ENCODE data around the gene MRPS9. TPM values are rescaled to one million over a fixed set of nuclear protein-coding genes. Genes with fewer than 3 reads are reported as not detected.
A peak's percentile ranks its signal among the peaks of the same experiment; 100 is the strongest.

Gene MRPS9
- total RNA-seq, 1 donor from 2014 or later = 16.8 TPM

- Mint-ChIP-seq H3K27ac (ENCODE audit: unreplicated experiment) (no peak overlapping the region), H3K4me3 (ENCODE audit: unreplicated experiment) (no peak overlapping the region), H3K4me1 (ENCODE audit: low read depth) (peaks cover 28% of the 10 kb centered on the region), H3K9me3 (ENCODE audit: low read depth) (no peaks in the 10 kb centered on the region), H3K36me3 (ENCODE audit: low read depth) (no peaks in the 10 kb centered on the region), H3K27me3 (ENCODE audit: low read depth) (no peaks in the 10 kb centered on the region)
- no peak for DNase-seq (ENCODE audit: low spot score)
- TF ChIP-seq CTCF (IDR thresholded peaks at IDR 0.05) = no peak
Measured at GRCh38 chr2:105076121-105076520, 38.3 kb downstream of the MRPS9 start.

DNA sequence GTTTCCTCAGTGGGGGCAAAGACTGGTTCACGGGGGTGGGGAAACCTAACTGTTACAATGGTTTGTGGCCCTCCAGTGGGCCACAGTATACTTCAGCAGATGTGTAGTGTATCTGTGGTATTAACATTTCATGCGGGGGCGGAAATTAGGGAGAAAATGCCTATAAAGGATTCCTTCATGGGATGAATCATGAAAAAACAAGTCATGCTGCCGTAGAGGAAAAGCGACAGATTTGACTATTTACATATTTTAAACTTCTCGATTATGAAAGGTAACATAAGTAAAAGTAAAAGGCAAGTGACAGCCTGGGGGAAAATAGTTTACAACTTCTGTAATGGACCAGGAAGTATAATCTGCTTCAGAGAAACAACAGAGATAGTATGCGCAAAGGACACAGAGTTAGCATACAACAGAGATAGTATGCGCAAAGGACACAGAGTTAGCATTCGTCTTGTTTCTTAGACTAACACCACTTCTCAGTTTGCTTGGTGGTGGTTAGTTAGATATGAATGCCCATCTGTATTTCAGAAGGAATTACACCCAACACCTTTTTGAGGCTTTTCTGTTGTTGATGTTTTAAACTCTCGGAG is 41.1 kb downstream of the MRPS9 start:
- Mint-ChIP-seq H3K27me3 (ENCODE audit: low read depth) (no peaks in the 10 kb centered on the region), H3K4me1 (ENCODE audit: low read depth) (peaks cover 37% of the 10 kb centered on the region), H3K27ac (ENCODE audit: unreplicated experiment) (peak overlapping the region; percentile 88), H3K4me3 (ENCODE audit: unreplicated experiment) (peak overlapping the region; percentile 28), H3K9me3 (ENCODE audit: low read depth) (no peaks in the 10 kb centered on the region), H3K36me3 (ENCODE audit: low read depth) (peaks cover 4% of the 10 kb centered on the region)
- TF ChIP-seq CTCF (IDR thresholded peaks at IDR 0.05) = no peak
- no peak for DNase-seq (ENCODE audit: low spot score)

GRCh38 chr2:105080461-105080860 is 42.6 kb downstream of the MRPS9 start:
- H3K9me3 Mint-ChIP-seq (ENCODE audit: low read depth) = no peaks in the 10 kb centered on the region
- H3K36me3 Mint-ChIP-seq (ENCODE audit: low read depth) = peaks cover 4% of the 10 kb centered on the region
- DNase-seq (ENCODE audit: low spot score) = no peak
- H3K4me1 Mint-ChIP-seq (ENCODE audit: low read depth) = peaks cover 37% of the 10 kb centered on the region
- H3K4me3 Mint-ChIP-seq (ENCODE audit: unreplicated experiment) = no peak overlapping the region
- H3K27me3 Mint-ChIP-seq (ENCODE audit: low read depth) = no peaks in the 10 kb centered on the region
- peak overlapping the region; percentile 79 for H3K27ac Mint-ChIP-seq (ENCODE audit: unreplicated experiment)
- no peak for TF ChIP-seq CTCF (IDR thresholded peaks at IDR 0.05)

DNA sequence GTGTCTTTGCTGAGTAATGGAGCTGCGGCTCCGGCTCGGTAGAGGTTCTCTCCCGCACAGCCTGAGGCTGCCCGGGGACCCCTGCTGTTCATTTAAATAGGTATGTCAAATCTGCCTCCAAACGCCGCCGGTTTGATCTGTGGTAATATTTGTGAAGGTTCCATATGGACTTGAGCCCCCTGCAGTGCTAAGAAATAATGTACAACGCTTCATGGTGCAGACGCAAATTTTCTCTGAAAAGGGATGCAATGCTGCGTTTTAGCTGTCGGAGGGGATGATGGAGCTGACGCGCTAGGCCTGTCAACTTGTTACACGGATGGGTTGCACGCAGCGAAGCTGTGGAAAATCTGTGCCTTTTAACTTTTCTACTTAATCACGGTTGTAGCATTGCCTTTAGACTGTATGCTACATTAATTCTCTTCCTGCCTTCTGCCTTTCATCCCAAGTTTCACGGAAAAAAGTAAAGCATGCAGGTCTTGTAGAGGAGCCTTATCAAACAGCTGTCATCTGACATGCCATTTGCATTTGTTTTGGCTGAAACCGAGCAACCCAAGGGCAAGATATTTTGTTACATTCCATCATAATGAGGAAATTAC is 43.2 kb downstream of the MRPS9 start:
- H3K36me3 Mint-ChIP-seq (ENCODE audit: low read depth) = peaks cover 4% of the 10 kb centered on the region
- H3K27me3 Mint-ChIP-seq (ENCODE audit: low read depth) = no peaks in the 10 kb centered on the region
- H3K27ac Mint-ChIP-seq (ENCODE audit: unreplicated experiment) = peak overlapping the region; percentile 79
- TF ChIP-seq CTCF (IDR thresholded peaks at IDR 0.05) = no peak
- H3K9me3 Mint-ChIP-seq (ENCODE audit: low read depth) = no peaks in the 10 kb centered on the region
- H3K4me3 Mint-ChIP-seq (ENCODE audit: unreplicated experiment) = peak overlapping the region; percentile 62
- no peak for DNase-seq (ENCODE audit: low spot score)
- peaks cover 37% of the 10 kb centered on the region for H3K4me1 Mint-ChIP-seq (ENCODE audit: low read depth)

DNA sequence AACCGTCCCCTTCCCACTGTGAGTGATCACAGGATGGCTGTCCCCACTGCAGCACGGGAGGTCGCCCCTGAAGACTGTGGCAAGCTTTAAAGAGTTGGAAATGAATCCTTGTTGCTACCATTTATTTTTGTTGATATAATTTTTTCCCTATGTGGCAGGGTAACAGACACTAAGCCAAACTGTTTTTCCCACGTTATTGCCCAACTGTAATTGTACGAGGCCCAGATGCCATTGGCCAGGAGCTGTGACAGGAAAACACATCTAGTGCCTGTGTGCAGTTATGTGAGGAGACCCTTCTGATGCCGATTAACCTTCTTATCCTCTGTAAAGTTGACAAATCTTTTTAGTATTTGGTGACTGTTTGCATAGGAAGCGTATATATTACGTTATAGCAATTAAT is 44.2 kb downstream of the MRPS9 start:
- no peak for TF ChIP-seq CTCF (IDR thresholded peaks at IDR 0.05)
- H3K27me3 Mint-ChIP-seq (ENCODE audit: low read depth) = no peaks in the 10 kb centered on the region
- DNase-seq (ENCODE audit: low spot score) = no peak
- peaks cover 4% of the 10 kb centered on the region for H3K36me3 Mint-ChIP-seq (ENCODE audit: low read depth)
- H3K4me3 Mint-ChIP-seq (ENCODE audit: unreplicated experiment) = no peak overlapping the region
- no peak overlapping the region for H3K27ac Mint-ChIP-seq (ENCODE audit: unreplicated experiment)
- peaks cover 37% of the 10 kb centered on the region for H3K4me1 Mint-ChIP-seq (ENCODE audit: low read depth)
- H3K9me3 Mint-ChIP-seq (ENCODE audit: low read depth) = no peaks in the 10 kb centered on the region

All from chondrocyte (in vitro differentiated cells).